Ascending aorta (tissue), 2 donors: ENCODE measurements around the gene B4GALT5. TPM values are rescaled to one million over a fixed set of nuclear protein-coding genes. Genes with fewer than 3 reads are reported as not detected.
"Not testable (repeated sequence)": the region's sequence is repeated elsewhere in the genome, so short reads cannot be mapped to it uniquely, and the experiment has no call there.

Experiments used
- DNase-seq, 2 donors: peaks; one replicate each; pipeline ENCODE4 v3.0.0-alpha.2; 2019; ENCODE audit warnings: low spot score in 2 of 2
- H3K27ac ChIP-seq, 2 donors: fragments of 200-600 bp; sonication (generic); one replicate each; pipeline ENCODE4 v1.5.1; 2016 to 2017; ENCODE audit warnings: mild to moderate bottlenecking in 1 of 2
- H3K27me3 ChIP-seq: fragments of 200-600 bp; sonication (generic); one replicate; pipeline ENCODE4 v1.5.1; 2017
- H3K36me3 ChIP-seq, 2 donors: fragments of 200-600 bp; sonication (generic); one replicate each; pipeline ENCODE4 v1.5.1; 2016
- H3K4me1 ChIP-seq, 2 donors: fragments of 200-600 bp; sonication (generic); one replicate each; pipeline ENCODE4 v1.5.1; 2016 to 2017; ENCODE audit warnings: mild to moderate bottlenecking in 1 of 2
- H3K4me3 ChIP-seq, 2 donors: fragments of 200-600 bp; sonication (generic); one replicate each; pipeline ENCODE4 v1.5.1; 2016 to 2017; ENCODE audit warnings: mild to moderate bottlenecking in 1 of 2
- H3K9me3 ChIP-seq, 2 donors: fragments of 200-600 bp; sonication (generic); one replicate each; pipeline ENCODE4 v1.5.1; 2016
- intact Hi-C: fragments of 100-400 bp; cut with DNase I; formaldehyde crosslinking; loops from one replicate; pipeline ENCODE4 v1.15.1; 2023
- total RNA-seq: library from RNA; depleted of rRNA; stranded (reverse); fragments of >200 nt; gene quantifications from one replicate; pipeline ENCODE4 v1.1.0, GENCODE V29; 2016
- TF ChIP-seq, protein P1 (sequence below), 3 experiments: fragments of 200-600 bp in 2 of 3; fragments of 450-650 bp in 1 of 3; sonication (generic) in 2 of 3; IDR thresholded peaks; one replicate each; pipeline ENCODE4 v1.5.1; 2016 to 2019; ENCODE audit warnings: antibody characterized with exemption in 3 of 3, mild to moderate bottlenecking in 1 of 3, moderate library complexity in 1 of 3

Gene B4GALT5
- total RNA-seq, 1 donor from 2014 or later, result 15.0 TPM

DNA sequence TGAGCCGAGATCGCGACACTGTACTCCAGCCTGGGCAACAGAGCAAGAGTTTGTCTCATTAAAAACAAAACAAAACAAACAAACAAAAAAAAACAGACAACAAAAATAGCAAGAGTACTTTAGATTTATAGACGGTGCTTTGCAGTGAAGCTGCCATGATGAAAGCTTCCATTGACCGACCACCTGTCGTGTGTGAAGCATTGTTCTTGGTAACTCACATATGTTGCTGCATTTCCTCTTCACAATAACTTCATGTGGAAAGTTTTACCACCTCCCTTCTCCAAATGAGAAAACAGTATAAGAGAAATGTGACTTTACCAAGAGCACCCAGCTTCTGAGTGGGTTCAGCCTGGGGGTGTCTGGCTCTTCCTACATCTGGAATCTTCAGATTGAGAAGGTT lies 89.4 kb downstream of the B4GALT5 start:
- Histone ChIP-seq H3K36me3 (no peaks in the 10 kb centered on the region), H3K27ac (no peak overlapping the region)
- intact Hi-C loops, result no loop called here

DNA sequence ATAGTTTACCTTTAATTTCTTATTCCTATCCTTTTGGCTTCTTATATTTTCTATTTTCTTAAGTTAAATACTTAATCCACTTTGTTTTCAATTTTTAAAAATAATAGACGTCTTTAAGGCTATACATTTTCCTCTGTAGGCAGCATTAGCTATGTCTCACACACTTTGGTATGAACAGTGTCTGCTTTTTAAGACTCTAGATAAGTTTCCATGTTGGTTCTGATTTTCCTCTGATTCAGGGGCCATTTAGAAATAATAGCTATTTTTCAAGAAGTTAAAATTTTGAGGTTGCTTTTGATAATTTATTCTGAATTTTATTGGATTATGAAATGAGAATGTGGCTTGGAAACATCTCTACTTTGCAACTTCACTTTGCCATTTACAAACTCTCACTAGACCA lies 91.4 kb downstream of the B4GALT5 start:
- intact Hi-C loops, result no loop called here
- no peaks in the 10 kb centered on the region for H3K4me1 ChIP-seq
- no peak for DNase-seq
- H3K4me3 ChIP-seq, result no peak overlapping the region
- no peaks in the 10 kb centered on the region for H3K36me3 ChIP-seq
- TF ChIP-seq, protein P1, sequence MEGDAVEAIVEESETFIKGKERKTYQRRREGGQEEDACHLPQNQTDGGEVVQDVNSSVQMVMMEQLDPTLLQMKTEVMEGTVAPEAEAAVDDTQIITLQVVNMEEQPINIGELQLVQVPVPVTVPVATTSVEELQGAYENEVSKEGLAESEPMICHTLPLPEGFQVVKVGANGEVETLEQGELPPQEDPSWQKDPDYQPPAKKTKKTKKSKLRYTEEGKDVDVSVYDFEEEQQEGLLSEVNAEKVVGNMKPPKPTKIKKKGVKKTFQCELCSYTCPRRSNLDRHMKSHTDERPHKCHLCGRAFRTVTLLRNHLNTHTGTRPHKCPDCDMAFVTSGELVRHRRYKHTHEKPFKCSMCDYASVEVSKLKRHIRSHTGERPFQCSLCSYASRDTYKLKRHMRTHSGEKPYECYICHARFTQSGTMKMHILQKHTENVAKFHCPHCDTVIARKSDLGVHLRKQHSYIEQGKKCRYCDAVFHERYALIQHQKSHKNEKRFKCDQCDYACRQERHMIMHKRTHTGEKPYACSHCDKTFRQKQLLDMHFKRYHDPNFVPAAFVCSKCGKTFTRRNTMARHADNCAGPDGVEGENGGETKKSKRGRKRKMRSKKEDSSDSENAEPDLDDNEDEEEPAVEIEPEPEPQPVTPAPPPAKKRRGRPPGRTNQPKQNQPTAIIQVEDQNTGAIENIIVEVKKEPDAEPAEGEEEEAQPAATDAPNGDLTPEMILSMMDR (IDR thresholded peaks at IDR 0.05), result no peak
- no peak overlapping the region for H3K27ac ChIP-seq
- H3K9me3 ChIP-seq, result peaks cover 0 to 10% of the 10 kb centered on the region in 2 donors
- H3K27me3 ChIP-seq, result no peaks in the 10 kb centered on the region

More for the DNA sequence above, 89.4 kb downstream of the B4GALT5 start:
- no peaks in the 10 kb centered on the region for H3K27me3 ChIP-seq
- no peak for DNase-seq
- H3K9me3 ChIP-seq, result peaks cover 0 to 18% of the 10 kb centered on the region in 2 donors
- no peak overlapping the region for H3K4me3 ChIP-seq
- TF ChIP-seq, protein P1 (IDR thresholded peaks at IDR 0.05), result no peak
- H3K4me1 ChIP-seq, result no peaks in the 10 kb centered on the region

DNA sequence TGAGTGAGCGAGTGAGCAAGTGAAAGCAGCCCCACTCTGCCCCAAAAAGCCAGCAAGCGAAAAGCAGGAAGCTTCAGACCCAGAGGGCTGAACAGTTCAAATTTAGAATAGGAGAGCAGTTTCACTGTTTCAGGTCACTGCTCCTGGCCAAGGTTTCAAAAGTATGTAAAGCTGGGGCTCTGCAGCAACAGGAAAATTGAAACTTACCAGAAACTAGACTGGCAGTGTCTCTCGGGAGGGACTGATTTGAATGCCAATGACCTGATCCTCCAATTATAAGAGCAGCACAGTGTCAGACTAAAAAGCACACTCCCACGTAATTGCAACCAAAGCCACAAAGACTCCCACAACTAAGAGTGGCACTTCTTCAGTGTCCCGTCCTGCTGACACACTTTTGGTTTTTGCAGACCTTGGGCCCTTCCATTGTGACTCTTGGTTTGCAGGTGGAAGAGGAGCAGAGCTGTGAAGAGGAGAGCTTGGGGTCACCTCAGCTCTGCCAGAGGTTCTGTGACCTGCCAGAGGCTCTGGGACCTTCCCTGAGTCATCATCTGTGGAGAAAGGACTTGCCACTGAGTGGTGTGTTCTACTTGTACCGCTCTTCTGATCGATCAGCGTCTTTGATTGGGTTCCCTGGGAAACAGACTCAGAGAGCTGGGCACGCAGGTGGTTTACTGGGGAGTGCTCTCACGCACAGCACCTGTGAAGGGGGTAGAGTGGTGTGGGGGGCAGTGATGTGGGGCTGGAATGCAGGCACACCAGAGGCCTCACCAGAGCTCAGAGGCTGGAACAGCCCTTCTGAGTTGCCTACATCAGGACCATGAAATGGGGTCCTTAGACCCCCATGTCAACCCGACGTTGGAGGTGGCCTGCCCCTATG lies 93.1 kb downstream of the B4GALT5 start:
- no peak for DNase-seq
- peaks cover 0 to 10% of the 10 kb centered on the region in 2 donors for H3K9me3 ChIP-seq
- intact Hi-C loops, result no loop called here
- TF ChIP-seq, protein P1 (IDR thresholded peaks at IDR 0.05), result no peak
- no peak overlapping the region for H3K4me3 ChIP-seq
- H3K27ac ChIP-seq, result no peak overlapping the region
- no peaks in the 10 kb centered on the region for H3K27me3 ChIP-seq
- H3K4me1 ChIP-seq, result peaks cover 0 to 3% of the 10 kb centered on the region in 2 donors
- H3K36me3 ChIP-seq, result no peaks in the 10 kb centered on the region

DNA sequence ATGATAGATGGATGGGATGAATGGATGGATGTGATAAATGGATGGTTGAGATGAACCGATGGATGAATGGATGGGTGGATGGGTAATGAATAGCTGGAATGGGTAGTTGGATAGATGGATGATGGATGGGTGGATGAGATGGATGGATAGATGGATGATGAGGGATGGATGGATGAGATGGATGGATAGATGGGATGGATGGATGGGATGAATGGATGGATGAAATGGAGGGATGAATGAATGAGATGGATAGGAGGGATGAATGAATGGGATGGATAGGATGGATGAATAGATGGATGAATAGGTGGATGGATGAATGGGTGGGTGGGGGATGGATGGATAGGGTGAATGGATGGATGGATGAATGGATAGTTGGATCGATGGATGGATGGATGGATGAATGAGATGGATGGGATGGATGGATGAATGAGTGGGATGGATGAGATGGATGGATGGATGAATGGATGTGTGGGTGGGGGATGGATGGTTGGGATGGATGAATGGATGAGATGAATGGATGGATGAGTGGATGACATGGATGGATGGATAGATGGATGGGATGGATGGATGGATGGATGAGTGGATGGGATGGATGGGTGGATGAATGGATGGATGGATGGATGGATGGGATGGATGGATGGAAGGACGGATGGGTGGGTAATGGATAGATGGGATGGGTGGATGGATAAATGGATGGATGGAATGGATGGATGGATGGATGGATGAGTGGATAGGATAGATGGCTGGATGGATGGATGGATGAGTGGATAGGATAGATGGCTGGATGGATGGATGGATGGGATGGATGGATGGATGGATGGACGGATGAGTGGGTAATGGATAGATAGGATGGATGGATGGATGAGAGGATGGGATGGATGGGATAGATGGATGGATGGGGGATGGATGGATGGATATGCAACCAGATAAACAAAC lies 94.3 kb downstream of the B4GALT5 start:
- H3K9me3 ChIP-seq, result peaks cover 0 to 10% of the 10 kb centered on the region in 2 donors

DNA sequence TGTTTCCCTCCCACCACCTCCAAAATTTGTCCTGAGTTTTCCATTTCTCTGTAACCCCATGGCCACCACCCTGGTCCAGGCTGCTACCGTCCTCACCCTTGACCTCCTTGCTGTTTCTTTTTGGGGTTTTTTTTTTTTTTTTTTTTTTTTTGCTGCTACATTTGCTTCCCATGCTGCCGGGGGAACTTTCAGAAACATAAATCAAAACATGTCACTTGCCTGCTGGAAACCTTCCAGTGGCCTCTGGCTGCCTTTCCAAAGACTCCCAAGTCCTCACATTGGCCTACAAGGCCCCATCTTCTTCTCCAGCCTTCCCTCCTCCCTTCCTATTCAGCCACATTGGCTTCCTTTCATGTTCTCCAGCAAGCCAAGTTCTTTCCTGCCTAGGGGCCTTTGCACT lies 95.4 kb downstream of the B4GALT5 start:
- no peak for DNase-seq
- TF ChIP-seq, protein P1 (IDR thresholded peaks at IDR 0.05), result no peak
- intact Hi-C loops, result no loop called here
- Histone ChIP-seq H3K9me3 (peaks cover 0 to 10% of the 10 kb centered on the region in 2 donors), H3K36me3 (no peaks in the 10 kb centered on the region), H3K27me3 (no peaks in the 10 kb centered on the region), H3K4me1 (peaks cover 0 to 3% of the 10 kb centered on the region in 2 donors), H3K4me3 (no peak overlapping the region), H3K27ac (no peak overlapping the region)

More for the DNA sequence above, 94.3 kb downstream of the B4GALT5 start:
- intact Hi-C loops, result no loop called here
- H3K27ac ChIP-seq, result no peak overlapping the region
- no peaks in the 10 kb centered on the region for H3K27me3 ChIP-seq
- H3K4me1 ChIP-seq, result peaks cover 0 to 3% of the 10 kb centered on the region in 2 donors
- H3K4me3 ChIP-seq, result no peak overlapping the region
- no peaks in the 10 kb centered on the region for H3K36me3 ChIP-seq
- DNase-seq, result no peak
- TF ChIP-seq, protein P1 (IDR thresholded peaks at IDR 0.05), result no peak

DNA sequence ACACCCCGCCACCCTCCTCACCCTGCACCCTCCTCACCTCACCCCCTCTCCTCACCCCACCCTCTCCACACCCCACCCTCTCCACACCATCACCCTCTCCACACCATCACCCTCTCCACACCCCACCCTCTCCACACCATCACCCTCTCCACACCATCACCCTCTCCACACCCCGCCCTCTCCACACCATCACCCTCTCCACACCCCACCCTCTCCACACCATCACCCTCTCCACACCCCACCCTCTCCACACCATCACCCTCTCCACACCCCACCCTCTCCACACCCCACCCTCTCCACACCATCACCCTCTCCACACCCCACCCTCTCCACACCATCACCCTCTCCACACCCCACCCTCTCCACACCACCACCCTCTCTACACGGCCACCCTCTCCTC lies 96.3 kb downstream of the B4GALT5 start:
- H3K4me3 ChIP-seq, H3K36me3 ChIP-seq, H3K4me1 ChIP-seq, H3K27ac ChIP-seq, intact Hi-C loops, H3K27me3 ChIP-seq, DNase-seq, H3K9me3 ChIP-seq: not testable (repeated sequence)
